Stimulated activated CD4-positive, alpha-beta T cell treated with anti-CD3 and anti-CD28 coated beads, Interleukin-4, amount 100 ng/mL, for 4 hours (primary cell): ENCODE measurements around the gene OAF.
"Not testable (repeated sequence)": the region's sequence is repeated elsewhere in the genome, so short reads cannot be mapped to it uniquely, and the experiment has no call there.

Experiments
- DNase-seq, 2 experiments: peaks; one replicate each; pipeline ENCODE4 v3.0.0-alpha.2; 2020

OAF gene

DNA sequence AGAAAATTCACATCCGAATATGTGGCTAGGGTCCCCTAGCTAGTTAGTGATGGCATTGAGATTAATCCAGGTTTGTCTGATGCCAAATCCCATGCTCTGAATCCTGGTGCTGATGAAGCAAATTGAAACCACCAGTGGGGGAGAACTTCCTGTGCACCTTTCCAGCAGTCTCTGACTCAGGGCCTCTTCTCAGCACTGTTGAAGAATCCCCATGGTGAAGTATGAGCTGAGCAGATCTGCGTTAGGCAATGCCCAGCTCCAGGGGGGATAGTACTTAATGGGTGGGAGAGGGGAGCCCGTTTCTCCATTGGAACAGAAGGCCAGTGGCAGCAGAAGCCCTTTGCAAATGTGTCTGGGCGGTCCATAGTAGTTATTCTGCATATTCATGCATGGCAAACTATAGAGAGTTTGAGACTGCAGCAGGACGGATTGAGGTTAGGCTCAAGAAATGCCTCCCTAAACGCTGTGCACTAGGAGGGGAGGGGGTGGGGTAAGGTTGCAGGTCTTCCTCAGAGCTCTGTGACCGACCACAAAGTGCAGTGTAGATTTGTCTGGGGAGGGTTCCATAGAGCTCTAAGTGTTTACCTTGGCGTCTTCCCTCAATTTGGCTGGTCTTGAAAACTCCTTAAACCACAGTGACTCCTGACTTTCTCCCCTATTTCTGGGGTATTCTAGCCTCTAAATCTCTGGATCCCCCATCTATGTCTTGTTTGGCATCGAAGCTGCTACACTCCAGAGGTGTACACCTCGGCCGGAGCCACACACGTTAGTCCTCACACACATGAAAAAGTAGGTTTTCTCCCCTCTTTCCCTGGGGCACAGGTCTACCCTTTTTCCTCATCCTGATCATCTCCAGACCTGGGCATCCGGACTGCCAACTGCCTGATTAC, 33.9 kb downstream of the OAF start:
- DNase-seq: no peak

GRCh38 chr11:120245434-120245833, 34.6 kb downstream of the OAF start:
- no peak for DNase-seq

GRCh38 chr11:120248551-120249278, 37.9 kb downstream of the OAF start:
- no peak for DNase-seq

- DNase-seq: no peak
Measured at GRCh38 chr11:120249279-120250262, 38.7 kb downstream of the OAF start.

DNA sequence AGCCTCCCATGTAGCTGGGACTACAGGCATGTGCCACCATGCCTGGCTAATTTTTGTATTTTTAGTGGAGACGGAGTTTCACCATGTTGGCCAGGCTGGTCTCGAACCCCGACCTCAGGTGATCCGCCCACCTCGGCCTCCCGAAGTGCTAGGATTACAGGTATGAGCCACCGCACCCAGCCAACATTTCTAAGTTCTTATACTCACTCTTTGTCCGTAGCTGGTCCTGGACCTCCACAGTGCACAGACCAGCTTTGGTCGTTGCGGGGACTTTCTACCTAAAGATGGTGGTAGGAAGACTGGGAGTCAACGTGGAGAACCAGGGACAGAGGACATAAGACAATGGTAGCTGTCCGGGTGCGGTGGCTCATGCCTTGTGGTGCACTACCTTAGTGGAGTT, 42.5 kb downstream of the OAF start:
- DNase-seq: not testable (repeated sequence)

DNA sequence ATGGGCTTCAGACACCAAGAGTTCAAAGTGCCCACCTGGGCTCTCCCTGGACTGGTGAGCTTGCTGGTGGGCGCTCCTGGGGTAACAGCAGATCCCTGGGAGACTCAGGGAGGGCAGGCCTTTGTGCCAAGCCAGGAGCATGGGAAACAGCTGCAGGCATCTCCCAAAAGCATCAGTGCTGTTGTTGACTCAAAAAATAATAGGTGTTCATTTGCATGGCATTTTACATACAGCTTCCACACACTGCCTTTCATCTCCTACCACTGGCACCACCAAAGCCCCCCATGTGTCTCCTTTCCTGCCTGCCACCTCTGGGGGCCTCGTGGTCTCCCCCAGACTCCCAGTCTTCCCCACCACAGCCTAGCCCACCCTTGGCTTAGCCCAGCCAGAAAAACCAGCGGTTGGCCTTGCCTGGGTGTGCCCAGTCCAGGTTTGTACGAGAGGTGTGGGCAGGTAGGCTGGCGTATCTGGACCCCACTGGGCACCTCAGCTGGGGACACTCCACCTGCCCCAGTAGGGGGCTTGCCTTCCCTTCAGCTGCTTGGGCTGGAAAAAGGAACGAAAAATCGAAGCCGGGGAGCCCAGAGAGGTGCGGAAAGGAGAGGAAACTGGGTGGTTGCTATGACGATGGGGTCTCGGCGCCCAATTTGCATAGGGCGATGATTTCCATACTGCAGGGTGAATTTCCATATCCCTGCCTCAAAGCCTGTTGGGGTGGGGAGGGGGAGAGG, 44.1 kb downstream of the OAF start:
- DNase-seq: no peak

- DNase-seq: no peak
Measured at GRCh38 chr11:120255519-120255866, 44.7 kb downstream of the OAF start.

- DNase-seq: no peak
Measured at GRCh38 chr11:120256178-120256577, 45.3 kb downstream of the OAF start.

DNA sequence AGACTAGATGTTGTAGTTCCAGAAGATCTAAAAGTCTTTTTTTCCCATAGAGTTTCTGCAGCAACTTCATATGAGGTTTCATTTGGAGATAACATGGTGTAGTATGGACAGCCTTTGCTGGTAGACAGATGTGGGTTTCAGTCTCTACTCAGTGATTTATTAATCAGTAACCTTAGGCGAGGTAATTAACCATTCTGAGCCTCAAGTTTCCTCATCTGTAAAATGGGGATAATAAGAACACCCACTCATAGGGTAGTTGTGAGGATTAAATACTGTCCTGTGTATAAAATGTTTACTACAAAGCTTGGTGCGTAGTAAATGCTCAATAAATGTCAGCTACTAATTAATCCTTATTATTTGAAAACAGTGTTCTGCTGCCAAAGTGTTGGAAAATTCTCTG, 45.9 kb downstream of the OAF start:
- no peak for DNase-seq

- DNase-seq: no peak
Measured at GRCh38 chr11:120257346-120257745, 46.5 kb downstream of the OAF start.

- no peak for DNase-seq
Measured at GRCh38 chr11:120258661-120259060, 47.8 kb downstream of the OAF start.

GRCh38 chr11:120259241-120259640, 48.4 kb downstream of the OAF start:
- no peak for DNase-seq

- no peak for DNase-seq
Measured at GRCh38 chr11:120259988-120260565, 49.2 kb downstream of the OAF start.

DNA sequence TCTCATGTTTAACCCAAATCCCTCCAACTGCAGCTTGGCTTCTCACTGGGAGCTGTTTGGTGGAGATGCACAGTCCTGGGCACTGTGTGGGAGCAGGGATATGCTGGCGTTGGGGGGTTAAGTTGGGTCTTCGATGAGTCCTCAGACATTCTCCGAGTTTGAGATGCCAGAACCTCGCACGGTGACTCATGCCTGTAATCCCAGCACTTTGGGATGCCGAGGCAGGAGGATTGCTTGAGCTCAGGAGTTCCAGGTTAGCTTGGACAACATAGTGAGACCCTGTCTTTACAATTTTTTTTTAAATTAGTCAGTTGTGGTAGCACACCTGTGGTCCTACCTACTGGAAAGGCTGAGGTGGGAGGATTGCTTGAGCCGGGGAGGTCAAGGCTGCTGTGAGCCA, 49.8 kb downstream of the OAF start:
- no peak for DNase-seq

GRCh38 chr11:120261321-120261720, 50.5 kb downstream of the OAF start:
- no peak for DNase-seq

GRCh38 chr11:120261931-120262330, 51.1 kb downstream of the OAF start:
- no peak for DNase-seq

DNA sequence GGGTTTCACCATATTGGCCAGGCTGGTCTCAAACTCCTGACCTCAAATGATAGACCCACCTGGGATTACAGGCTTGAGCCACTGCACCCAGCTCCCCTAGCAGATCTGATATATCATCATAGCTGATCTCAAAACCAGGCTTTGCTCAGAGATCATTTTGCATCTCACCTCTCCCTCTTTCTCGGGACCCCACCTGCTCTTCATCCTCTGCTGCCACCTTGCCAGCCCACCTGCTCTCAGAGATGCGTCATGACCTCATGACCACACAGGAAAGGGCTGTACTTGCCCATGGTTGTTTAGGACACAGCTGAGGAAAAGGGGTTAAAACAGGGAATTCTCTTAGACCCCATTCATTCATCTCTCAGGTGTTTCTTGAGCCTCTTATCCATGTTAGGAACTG, 56.5 kb downstream of the OAF start:
- no peak for DNase-seq

DNA sequence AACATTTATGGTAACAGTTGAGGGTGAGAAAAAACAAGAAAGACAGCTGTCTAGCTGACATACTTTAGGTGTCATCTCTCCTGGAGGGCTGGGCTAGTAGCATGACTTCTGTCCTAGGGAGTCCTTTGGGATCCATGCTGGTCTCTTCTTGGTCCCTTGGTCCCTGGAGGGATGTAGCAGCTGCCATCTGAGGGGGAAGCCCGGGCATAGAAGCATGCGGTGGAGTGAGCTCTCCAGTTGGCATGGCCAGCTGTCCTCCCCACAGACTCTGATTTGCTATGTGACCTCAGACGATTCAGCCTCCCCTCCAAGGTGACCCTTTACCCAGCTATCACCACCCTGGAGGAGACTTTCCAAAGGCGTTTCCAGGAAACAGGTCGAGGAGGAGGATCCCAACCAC, 57.9 kb downstream of the OAF start:
- no peak for DNase-seq

DNA sequence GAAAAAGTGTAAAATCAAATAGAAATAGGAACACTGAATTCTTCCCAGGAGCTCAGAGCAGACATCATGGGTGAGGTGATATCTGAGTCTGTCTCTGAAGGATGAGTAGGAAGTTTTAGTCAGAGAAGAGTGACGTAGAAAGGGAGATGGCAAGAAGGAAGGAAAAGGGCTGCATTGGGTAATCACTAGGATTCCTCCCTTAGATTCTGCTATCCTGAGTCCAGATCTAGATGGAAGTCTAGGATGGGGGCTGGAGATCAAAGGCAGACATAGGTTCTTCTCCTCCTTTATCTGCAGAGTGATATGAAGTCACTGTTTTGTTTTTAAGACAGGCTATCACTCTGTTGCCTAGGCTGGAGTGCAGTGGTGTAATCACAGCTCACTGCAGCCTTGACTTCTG, 59.6 kb downstream of the OAF start:
- no peak for DNase-seq

- no peak for DNase-seq
Measured at GRCh38 chr11:120271672-120272071, 60.8 kb downstream of the OAF start.

GRCh38 chr11:120272303-120272702, 61.5 kb downstream of the OAF start:
- DNase-seq: no peak

GRCh38 chr11:120273432-120273831, 62.6 kb downstream of the OAF start:
- no peak for DNase-seq
